Activated CD8-positive, alpha-beta memory T cell treated with anti-CD3 and anti-CD28 coated beads, Interleukin-2, amount 50 U/mL, for 1 hour (primary cell): ENCODE data around the gene KIAA0930.

Experiments used
- DNase-seq: peaks from one replicate; pipeline ENCODE4 v3.0.0-alpha.2; 2020; ENCODE audit errors: extremely low read depth

KIAA0930 gene

GRCh38 chr22:45216133-45217003 lies 24.3 kb downstream of the KIAA0930 start:
- no peak for DNase-seq

GRCh38 chr22:45212992-45213751 lies 27.5 kb downstream of the KIAA0930 start:
- no peak for DNase-seq

GRCh38 chr22:45212306-45212709 lies 28.4 kb downstream of the KIAA0930 start:
- DNase-seq, result no peak

GRCh38 chr22:45211848-45212247 lies 28.8 kb downstream of the KIAA0930 start:
- no peak for DNase-seq

- DNase-seq, result no peak
Measured at GRCh38 chr22:45211435-45211834, 29.3 kb downstream of the KIAA0930 start.

- no peak for DNase-seq
Measured at GRCh38 chr22:45210991-45211390, 29.7 kb downstream of the KIAA0930 start.

- DNase-seq, result no peak
Measured at GRCh38 chr22:45210577-45210976, 30.1 kb downstream of the KIAA0930 start.

GRCh38 chr22:45210174-45210573 lies 30.5 kb downstream of the KIAA0930 start:
- DNase-seq, result no peak

GRCh38 chr22:45208993-45209838 lies 31.5 kb downstream of the KIAA0930 start:
- DNase-seq, result no peak

- DNase-seq, result no peak
Measured at GRCh38 chr22:45208696-45208992, 32.0 kb downstream of the KIAA0930 start.

- no peak for DNase-seq
Measured at GRCh38 chr22:45207981-45208664, 32.6 kb downstream of the KIAA0930 start.

GRCh38 chr22:45207533-45207932 lies 33.2 kb downstream of the KIAA0930 start:
- DNase-seq, result no peak

GRCh38 chr22:45206233-45206632 lies 34.5 kb downstream of the KIAA0930 start:
- no peak for DNase-seq

- no peak for DNase-seq
Measured at GRCh38 chr22:45205276-45205925, 35.3 kb downstream of the KIAA0930 start.

- DNase-seq, result no peak
Measured at GRCh38 chr22:45204819-45205218, 35.9 kb downstream of the KIAA0930 start.

- no peak for DNase-seq
Measured at GRCh38 chr22:45204241-45204640, 36.5 kb downstream of the KIAA0930 start.

GRCh38 chr22:45203150-45203951 lies 37.3 kb downstream of the KIAA0930 start:
- DNase-seq, result no peak

- DNase-seq, result no peak
Measured at GRCh38 chr22:45202333-45203149, 38.2 kb downstream of the KIAA0930 start.

- no peak for DNase-seq
Measured at GRCh38 chr22:45201678-45202332, 38.9 kb downstream of the KIAA0930 start.
